Transverse colon (tissue), 4 donors: Measurements from ENCODE around the gene INPP4B. TPM values are rescaled to one million over a fixed set of nuclear protein-coding genes. Genes with fewer than 3 reads are reported as not detected.

Source experiments
- DNase-seq: peaks from one replicate; pipeline ENCODE4 v3.0.0-alpha.2; 2019
- H3K27ac ChIP-seq, 4 donors: fragments of 200-600 bp; sonication (generic); 2 replicates each; pipeline ENCODE4 v1.5.1; 2016 to 2018; ENCODE audit warnings: inconsistent platforms in 4 of 4
- H3K27me3 ChIP-seq: fragments of 200-600 bp; sonication (generic); 2 replicates; pipeline ENCODE4 v1.5.1; 2017; ENCODE audit warnings: inconsistent platforms
- H3K36me3 ChIP-seq, 4 donors: fragments of 200-600 bp; sonication (generic); 2 replicates each; pipeline ENCODE4 v1.5.1; 2017 to 2019; ENCODE audit warnings: inconsistent platforms in 4 of 4
- H3K4me1 ChIP-seq, 4 donors: fragments of 200-600 bp; sonication (generic); 2 replicates each; pipeline ENCODE4 v1.5.1; 2017 to 2020; ENCODE audit warnings: inconsistent platforms in 4 of 4
- H3K4me3 ChIP-seq, 4 donors: fragments of 200-600 bp; sonication (generic); 1 replicate in 1 of 4; 2 replicates in 3 of 4; pipeline versions ENCODE4 v1.5.1 to v1.6.1; 2017 to 2019; ENCODE audit warnings: inconsistent platforms in 4 of 4
- H3K9me3 ChIP-seq, 2 donors: fragments of 200-600 bp; sonication (generic); 2 replicates each; pipeline ENCODE4 v1.5.1; 2017 to 2019; ENCODE audit warnings: inconsistent platforms in 2 of 2
- EP300 ChIP-seq: sonication (generic); formaldehyde crosslinking; IDR thresholded peaks from one replicate; pipeline ENCODE4 v1.6.1; 2017; ENCODE audit warnings: antibody characterized with exemption, low read depth
- POLR2A ChIP-seq: fragments of 450-650 bp; IDR thresholded peaks from one replicate; pipeline ENCODE4 v1.6.1; 2016; ENCODE audit warnings: antibody characterized with exemption, mild to moderate bottlenecking, moderate library complexity
- POLR2AphosphoS5 ChIP-seq, 3 donors: sonication (generic); formaldehyde crosslinking; IDR thresholded peaks; one replicate each; pipeline ENCODE4 v1.6.1; 2016; ENCODE audit warnings: antibody characterized with exemption in 3 of 3
- WGBS, 2 donors: methylation state at CpG; one replicate each; pipeline ENCODE4 v1.1.5; 2018; ENCODE audit warnings: low coverage in 1 of 2; 5-methylcytosine and 5-hydroxymethylcytosine counted together
- in situ Hi-C, 4 donors: fragments of 200-750 bp; cut with MboI; loops; one replicate each; pipeline versions ENCODE4 v1.15.0 to v1.15.1; 2017; ENCODE audit warnings: low sequenced_read_pairs in 3 of 4, low pct_ligation_motif_present in 1 of 4, low pct_unique_long_range_greater_than_20kb in 1 of 4
- intact Hi-C: fragments of 100-400 bp; cut with DNase I; formaldehyde crosslinking; loops from one replicate; pipeline ENCODE4 v1.15.1; 2023; ENCODE audit warnings: low total_unique reads
- total RNA-seq, 4 donors: library from RNA; depleted of rRNA; stranded (reverse); fragments of >200 nt; gene quantifications; one replicate each; pipeline ENCODE4 v1.1.0, GENCODE V29; 2016
- TF ChIP-seq, protein P1 (sequence below), 5 experiments: fragments of 200-600 bp in 3 of 5; fragments of 450-650 bp in 2 of 5; sonication (generic) in 3 of 5; IDR thresholded peaks; 1 replicate in 2 of 5; 2 replicates in 3 of 5; pipeline ENCODE4 v1.5.1; 2016 to 2017; ENCODE audit warnings: antibody characterized with exemption in 5 of 5, inconsistent platforms in 3 of 5, mild to moderate bottlenecking in 2 of 5, moderate library complexity in 1 of 5

INPP4B gene
- total RNA-seq, 4 donors from 2014 or later, result 18.3 to 33.8 (median 31.4) TPM

DNA sequence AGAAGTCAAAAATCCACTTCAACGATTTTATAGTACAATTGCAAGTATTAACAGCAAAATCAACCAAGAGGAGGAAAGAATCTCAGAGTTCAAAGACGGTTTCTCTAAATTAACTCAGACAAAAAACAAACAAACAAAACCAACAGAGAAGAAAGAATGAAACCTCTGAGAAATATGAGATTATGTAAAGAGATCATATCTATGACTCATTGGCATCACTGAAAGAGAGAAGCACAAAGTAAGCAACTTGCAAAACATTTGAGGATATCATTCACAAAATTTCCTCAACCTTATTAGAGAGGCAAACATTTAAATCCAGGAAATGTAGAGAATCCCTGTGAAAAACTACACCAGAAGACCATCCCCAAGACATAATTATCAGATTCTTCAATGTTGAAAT is 370.4 kb downstream of the INPP4B start:
- Histone ChIP-seq H3K27ac (no peak overlapping the region), H3K4me3 (no peak overlapping the region), H3K9me3 (no peaks in the 10 kb centered on the region), H3K4me1 (no peaks in the 10 kb centered on the region), H3K36me3 (no peaks in the 10 kb centered on the region), H3K27me3 (no peaks in the 10 kb centered on the region)
- 84 to 88% methylated on average over 2 of the region's 2 CpGs for WGBS, 2 donors
- DNase-seq, result no peak
- TF ChIP-seq, protein P1, sequence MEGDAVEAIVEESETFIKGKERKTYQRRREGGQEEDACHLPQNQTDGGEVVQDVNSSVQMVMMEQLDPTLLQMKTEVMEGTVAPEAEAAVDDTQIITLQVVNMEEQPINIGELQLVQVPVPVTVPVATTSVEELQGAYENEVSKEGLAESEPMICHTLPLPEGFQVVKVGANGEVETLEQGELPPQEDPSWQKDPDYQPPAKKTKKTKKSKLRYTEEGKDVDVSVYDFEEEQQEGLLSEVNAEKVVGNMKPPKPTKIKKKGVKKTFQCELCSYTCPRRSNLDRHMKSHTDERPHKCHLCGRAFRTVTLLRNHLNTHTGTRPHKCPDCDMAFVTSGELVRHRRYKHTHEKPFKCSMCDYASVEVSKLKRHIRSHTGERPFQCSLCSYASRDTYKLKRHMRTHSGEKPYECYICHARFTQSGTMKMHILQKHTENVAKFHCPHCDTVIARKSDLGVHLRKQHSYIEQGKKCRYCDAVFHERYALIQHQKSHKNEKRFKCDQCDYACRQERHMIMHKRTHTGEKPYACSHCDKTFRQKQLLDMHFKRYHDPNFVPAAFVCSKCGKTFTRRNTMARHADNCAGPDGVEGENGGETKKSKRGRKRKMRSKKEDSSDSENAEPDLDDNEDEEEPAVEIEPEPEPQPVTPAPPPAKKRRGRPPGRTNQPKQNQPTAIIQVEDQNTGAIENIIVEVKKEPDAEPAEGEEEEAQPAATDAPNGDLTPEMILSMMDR (IDR thresholded peaks at IDR 0.05), result no peak
- no peak for TF ChIP-seq EP300
- in situ Hi-C loops (no loop called here), intact Hi-C loops (no loop called here)

DNA sequence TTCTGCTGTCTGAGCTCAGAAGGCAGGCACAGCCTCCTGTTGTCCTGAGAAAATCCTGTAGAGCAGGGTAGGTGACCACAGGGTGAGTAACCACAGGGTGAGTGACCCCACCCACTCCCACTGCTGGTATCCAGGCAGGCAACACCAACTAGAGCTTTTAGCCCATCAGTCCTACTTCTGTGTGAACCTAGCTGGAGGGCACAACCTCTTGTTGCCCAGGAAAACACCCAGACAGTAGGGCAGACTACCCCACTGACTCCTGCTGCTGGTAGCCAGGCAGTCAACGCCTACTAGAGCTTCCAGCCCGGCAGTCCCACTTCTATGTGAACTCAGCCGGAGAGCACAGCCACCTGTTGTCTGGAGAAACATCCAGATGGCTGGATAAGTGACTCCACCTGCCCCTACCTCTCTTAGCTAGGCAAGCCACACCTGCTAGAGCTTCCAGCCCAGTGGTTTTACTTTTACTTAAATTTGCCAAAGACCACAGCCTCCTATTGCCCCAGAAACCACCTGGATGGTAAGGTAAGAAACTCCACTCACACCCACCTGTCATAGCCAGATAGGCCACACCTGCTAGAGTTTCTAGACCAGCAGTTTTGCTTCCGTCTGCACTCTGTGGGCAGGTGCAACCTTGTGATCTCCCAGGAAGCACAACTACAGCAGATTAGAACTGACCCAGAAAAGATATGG is 371.6 kb downstream of the INPP4B start:
- no peaks in the 10 kb centered on the region for H3K4me1 ChIP-seq
- in situ Hi-C loops (no loop called here), intact Hi-C loops (no loop called here)
- H3K4me3 ChIP-seq, result no peak overlapping the region
- 93% methylated on average over 4 of the region's 4 CpGs; no CpG with 5 or more reads in 1 of the 2 donors for WGBS, 2 donors
- peak overlapping the region in 1 of 4 donors; percentile 3 for H3K27ac ChIP-seq
- H3K27me3 ChIP-seq, result no peaks in the 10 kb centered on the region
- H3K36me3 ChIP-seq, result no peaks in the 10 kb centered on the region
- DNase-seq, result no peak
- H3K9me3 ChIP-seq, result no peaks in the 10 kb centered on the region
- TF ChIP-seq POLR2A (no peak), POLR2AphosphoS5 (IDR thresholded peaks at IDR 0.05) (no peak), EP300 (no peak)
- TF ChIP-seq, protein P1 (IDR thresholded peaks at IDR 0.05), result no peak

DNA sequence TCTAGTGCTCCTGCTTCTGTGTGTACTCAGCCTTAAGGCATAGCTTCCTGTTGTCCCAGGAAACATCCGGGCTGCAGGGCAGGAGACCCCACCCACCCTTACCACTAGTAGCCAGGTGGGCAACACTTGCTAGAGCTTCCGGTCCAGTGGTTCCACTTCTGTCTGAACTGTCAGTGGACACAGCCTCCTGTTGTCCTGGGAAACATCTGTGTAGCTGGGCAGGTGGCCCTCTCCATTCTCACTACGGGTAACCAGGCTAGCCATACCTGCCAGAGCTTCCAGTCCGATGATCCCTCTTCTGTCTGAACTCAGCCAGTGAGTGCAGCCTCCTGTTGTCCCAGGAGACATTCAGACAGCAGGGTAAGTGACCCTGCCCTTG is 372.2 kb downstream of the INPP4B start:
- H3K4me1 ChIP-seq, result no peaks in the 10 kb centered on the region
- intact Hi-C loops (no loop called here), in situ Hi-C loops (no loop called here)
- no peak overlapping the region for H3K4me3 ChIP-seq
- peak overlapping the region in 1 of 4 donors; percentile 3 for H3K27ac ChIP-seq
- H3K9me3 ChIP-seq, result no peaks in the 10 kb centered on the region
- WGBS, 2 donors, result 79% methylated on average over 4 of the region's 4 CpGs; no CpG with 5 or more reads in 1 of the 2 donors
- no peaks in the 10 kb centered on the region for H3K27me3 ChIP-seq
- TF ChIP-seq EP300 (no peak), POLR2A (no peak), POLR2AphosphoS5 (IDR thresholded peaks at IDR 0.05) (no peak)
- TF ChIP-seq, protein P1 (IDR thresholded peaks at IDR 0.05), result no peak
- no peak for DNase-seq
- no peaks in the 10 kb centered on the region for H3K36me3 ChIP-seq

DNA sequence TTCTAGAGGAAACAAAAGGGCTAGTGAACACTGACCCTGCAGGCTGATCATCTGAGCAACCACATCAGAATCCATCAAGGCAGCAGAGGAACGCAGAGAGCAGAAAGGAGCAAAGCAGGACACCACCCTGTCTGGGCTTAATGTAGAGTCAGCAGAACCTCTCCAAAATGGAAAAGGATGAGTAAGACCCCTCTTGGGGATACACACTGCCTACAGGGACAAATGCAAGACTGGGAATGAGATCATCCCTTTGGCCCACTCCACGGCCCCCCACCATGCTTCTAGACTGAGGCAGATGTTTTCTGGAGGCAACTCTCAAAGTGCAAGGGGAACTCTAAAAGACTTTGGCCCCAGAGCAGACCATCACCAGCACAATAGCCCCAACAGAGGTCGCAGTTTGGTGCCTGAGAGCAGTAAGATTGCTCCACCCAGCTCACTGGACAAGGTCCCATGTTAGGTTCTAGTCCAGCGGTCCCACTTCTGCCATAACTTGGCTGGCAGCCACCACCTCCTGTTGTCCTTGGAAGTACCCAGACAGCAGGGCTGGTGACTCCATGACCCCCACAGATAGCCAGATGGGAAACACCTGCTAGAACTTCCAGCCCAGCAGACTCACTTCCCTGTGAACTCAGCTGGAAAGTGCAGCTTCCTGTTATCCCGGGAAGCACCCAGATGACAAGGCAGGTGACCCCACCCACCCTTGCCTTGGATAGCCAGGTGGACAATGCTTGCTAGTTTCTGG is 372.7 kb downstream of the INPP4B start:
- no peaks in the 10 kb centered on the region for H3K36me3 ChIP-seq
- no peak overlapping the region for H3K4me3 ChIP-seq
- WGBS, 2 donors, result 84 to 100% methylated on average over 3 to 4 of the region's 5 CpGs
- in situ Hi-C loops, result no loop called here
- peak; percentile 13 for DNase-seq
- intact Hi-C loops, result no loop called here
- no peaks in the 10 kb centered on the region for H3K4me1 ChIP-seq
- TF ChIP-seq POLR2AphosphoS5 (IDR thresholded peaks at IDR 0.05) (peak in 1 of 3 donors; percentile 36), POLR2A (no peak)
- no peak overlapping the region for H3K27ac ChIP-seq
- no peaks in the 10 kb centered on the region for H3K27me3 ChIP-seq
- no peaks in the 10 kb centered on the region for H3K9me3 ChIP-seq
